Heart right ventricle (tissue), 16 donors: Measurements from ENCODE around the gene EFCAB9. TPM values are rescaled to one million over a fixed set of nuclear protein-coding genes. Genes with fewer than 3 reads are reported as not detected.

Experiments
- ATAC-seq, 8 donors: fragments of 200-7000 bp; cut with Tn5 transposase; one replicate each; pipeline ENCODE4 v1.9.1; 2020; ENCODE audit warnings: mild to moderate bottlenecking in 8 of 8, moderate library complexity in 8 of 8, moderate number of reproducible peaks in 1 of 8
- DNase-seq, 2 donors: peaks; one replicate each; pipeline ENCODE4 v3.0.0-alpha.2; 2020
- H3K27ac ChIP-seq, 10 donors: fragments of 200-600 bp; sonication (generic) in 2 of 10; one replicate each; pipeline versions ENCODE4 v1.5.0 to v1.8.0; 2020 to 2022; ENCODE audit warnings: mild to moderate bottlenecking in 3 of 10
- H3K27me3 ChIP-seq, 7 donors: fragments of 200-600 bp; one replicate each; pipeline ENCODE4 v1.8.0; 2021 to 2022; ENCODE audit warnings: mild to moderate bottlenecking in 2 of 7
- H3K36me3 ChIP-seq, 9 donors: fragments of 200-600 bp; sonication (generic) in 1 of 9; one replicate each; pipeline versions ENCODE4 v1.5.0 to v1.8.0; 2020 to 2022; ENCODE audit warnings: mild to moderate bottlenecking in 2 of 9
- H3K4me1 ChIP-seq, 9 donors: fragments of 200-600 bp; sonication (generic) in 1 of 9; one replicate each; pipeline versions ENCODE4 v1.5.0 to v1.8.0; 2020 to 2022; ENCODE audit warnings: mild to moderate bottlenecking in 4 of 9
- H3K4me3 ChIP-seq, 10 donors: fragments of 200-600 bp; sonication (generic) in 2 of 10; one replicate each; pipeline versions ENCODE4 v1.5.0 to v1.8.0; 2020 to 2022; ENCODE audit warnings: mild to moderate bottlenecking in 7 of 10, moderate library complexity in 2 of 10
- H3K9me3 ChIP-seq, 11 donors: fragments of 200-600 bp in 10 of 11; sonication (generic) in 2 of 11; one replicate each; pipeline versions ENCODE4 v1.5.0 to v1.8.0; 2013 to 2022; ENCODE audit warnings: mild to moderate bottlenecking in 2 of 11, control low read depth in 1 of 11, moderate library complexity in 1 of 11
- WGBS, 2 donors: extraction: QIAGEN DNeasy Blood & Tissue Kit; methylation state at CpG; one replicate each; pipeline ENCODE4 v1.1.7; 2013; ENCODE audit warnings: inconsistent platforms in 1 of 2; 5-methylcytosine and 5-hydroxymethylcytosine counted together
- intact Hi-C, 10 donors: fragments of 100-400 bp; cut with DNase I; formaldehyde crosslinking; loops; one replicate each; pipeline versions ENCODE4 v1.11.1 to v1.14.2; 2022
- polyA plus RNA-seq, 2 donors: library from polyadenylated mRNA; stranded (reverse); fragments of 200-250 nt; gene quantifications; one replicate each; pipeline ENCODE4 v1.2.3, GENCODE V29; 2013
- total RNA-seq, 10 donors: library from RNA; stranded (reverse); fragmentation: NEBNext Ultra II Directional in 3 of 10; extraction: Animal tissue kit (Norgen Biotek cat#: 25700) in 3 of 10; gene quantifications; one replicate each; pipeline versions ENCODE4 v1.2.1 to v1.2.4, GENCODE V29; 2021 to 2023
- TF ChIP-seq, protein P1 (sequence below), 9 donors: fragments of 200-600 bp; sonication (generic) in 2 of 9; IDR thresholded peaks; one replicate each; pipeline versions ENCODE4 v1.5.0 to v1.8.0; 2021 to 2022; ENCODE audit warnings: antibody characterized with exemption in 9 of 9, mild to moderate bottlenecking in 5 of 9, moderate library complexity in 1 of 9
- donor health status: Arrhythmogenic right ventricular cardiomyopathy.
- donor health status: ischemic (EF 13 %, LVEDD 7.1; RV severe dilation, severe dysfunction).
- donor health status: healthy with polysubstance abuse.
- donor health status: DM: no; HTN: yes; CAD: no.
- donor health status: DM: no; HTN: no; CAD: no.
- donor health status: ischemic (EF 25% LVEDD 6.9; RV normal size, moderate dysfunction).
- donor health status: ischemic (EF 25% LVEDD 5.7; RV mildly dilated, moderate dysfunction).
- donor health status: healthy.
- donor health status: DM: yes; HTN: yes; CAD: no.
- donor health status: Ischemic cardiomyopathy.
- donor health status: ischemic (EF 35%, LVEDD 5.7; RV mildly dilated, moderate dysfunction).
- donor health status: nonischemic (EF 11% LVEDD 7.7; RV severe dilation, severe dysfunction).
- donor health status: DM: yes; HTN: yes; CAD: no.
- donor health status: PGD.
- donor health status: ischemic (EF 29% LVEDD 5.4; RV normal size, mild dysfunction).
- donor health status: nonischemic (EF 23%, LVEDD 6.1; RV moderate dilation, normal function).

The EFCAB9 gene
- total and polyA plus RNA-seq, 12 donors: not detected

DNA sequence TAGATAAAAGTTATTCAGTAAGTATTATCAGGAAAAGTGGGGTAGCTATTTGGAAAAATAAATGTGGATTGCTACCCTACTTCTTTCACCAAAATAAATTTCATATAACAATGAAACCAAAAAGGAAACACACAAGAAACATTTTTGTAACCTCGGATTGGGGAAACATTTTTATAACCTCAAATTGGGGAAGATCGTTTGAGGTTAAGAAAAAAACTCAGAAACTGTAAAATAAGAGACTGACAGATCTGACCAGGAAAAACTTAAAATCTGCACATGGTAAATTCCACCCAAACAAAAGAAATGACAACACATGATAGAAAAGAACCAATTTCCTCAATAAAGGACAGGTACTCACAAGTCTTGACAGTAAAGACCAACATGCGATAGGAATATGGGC lies 13.5 kb downstream of the EFCAB9 start:
- H3K4me1 ChIP-seq: no peaks in the 10 kb centered on the region
- ATAC-seq (no peak), DNase-seq (no peak)
- no peaks in the 10 kb centered on the region for H3K9me3 ChIP-seq
- H3K36me3 ChIP-seq: peaks cover 0 to 43% (median 0%) of the 10 kb centered on the region in 9 donors
- no peaks in the 10 kb centered on the region for H3K27me3 ChIP-seq
- H3K4me3 ChIP-seq: no peak overlapping the region
- TF ChIP-seq, protein P1, sequence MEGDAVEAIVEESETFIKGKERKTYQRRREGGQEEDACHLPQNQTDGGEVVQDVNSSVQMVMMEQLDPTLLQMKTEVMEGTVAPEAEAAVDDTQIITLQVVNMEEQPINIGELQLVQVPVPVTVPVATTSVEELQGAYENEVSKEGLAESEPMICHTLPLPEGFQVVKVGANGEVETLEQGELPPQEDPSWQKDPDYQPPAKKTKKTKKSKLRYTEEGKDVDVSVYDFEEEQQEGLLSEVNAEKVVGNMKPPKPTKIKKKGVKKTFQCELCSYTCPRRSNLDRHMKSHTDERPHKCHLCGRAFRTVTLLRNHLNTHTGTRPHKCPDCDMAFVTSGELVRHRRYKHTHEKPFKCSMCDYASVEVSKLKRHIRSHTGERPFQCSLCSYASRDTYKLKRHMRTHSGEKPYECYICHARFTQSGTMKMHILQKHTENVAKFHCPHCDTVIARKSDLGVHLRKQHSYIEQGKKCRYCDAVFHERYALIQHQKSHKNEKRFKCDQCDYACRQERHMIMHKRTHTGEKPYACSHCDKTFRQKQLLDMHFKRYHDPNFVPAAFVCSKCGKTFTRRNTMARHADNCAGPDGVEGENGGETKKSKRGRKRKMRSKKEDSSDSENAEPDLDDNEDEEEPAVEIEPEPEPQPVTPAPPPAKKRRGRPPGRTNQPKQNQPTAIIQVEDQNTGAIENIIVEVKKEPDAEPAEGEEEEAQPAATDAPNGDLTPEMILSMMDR (IDR thresholded peaks at IDR 0.05): no peak
- 73 to 89% methylated on average over 3 of the region's 3 CpGs for WGBS, 2 donors
- H3K27ac ChIP-seq: no peak overlapping the region
- intact Hi-C loops: no loop called here

DNA sequence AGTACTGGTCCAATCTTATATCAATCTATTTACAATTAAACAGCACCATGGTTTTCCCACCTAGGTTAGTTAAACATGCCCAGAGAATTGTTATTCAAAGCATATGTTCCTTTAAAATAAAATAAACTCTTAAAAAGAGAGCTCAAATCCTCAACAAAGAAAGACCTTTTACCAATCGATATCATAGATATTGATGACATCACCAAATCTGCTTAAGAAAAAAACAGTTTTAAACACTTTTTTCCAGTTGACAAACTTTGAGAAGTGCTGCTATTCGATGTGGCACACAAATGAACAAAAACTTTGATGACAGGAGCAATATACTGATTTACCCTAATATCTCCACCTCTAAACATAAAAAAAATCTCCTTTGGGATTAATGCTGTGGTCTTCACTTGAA lies 15.7 kb downstream of the EFCAB9 start:
- TF ChIP-seq, protein P1 (IDR thresholded peaks at IDR 0.05): no peak
- no peak for DNase-seq
- ATAC-seq: no peak
- Histone ChIP-seq H3K4me1 (no peaks in the 10 kb centered on the region), H3K36me3 (peaks cover 0 to 58% (median 0%) of the 10 kb centered on the region in 9 donors), H3K9me3 (no peaks in the 10 kb centered on the region), H3K27ac (no peak overlapping the region), H3K27me3 (no peaks in the 10 kb centered on the region), H3K4me3 (no peak overlapping the region)
- intact Hi-C loops: loop anchor here in 1 of 10 donors (10.0 kb wide), 1 partner anchor 75 kb away; the partner anchor contains the start of gene UBTD2
- 97 to 98% methylated on average over 2 of the region's 2 CpGs for WGBS, 2 donors

DNA sequence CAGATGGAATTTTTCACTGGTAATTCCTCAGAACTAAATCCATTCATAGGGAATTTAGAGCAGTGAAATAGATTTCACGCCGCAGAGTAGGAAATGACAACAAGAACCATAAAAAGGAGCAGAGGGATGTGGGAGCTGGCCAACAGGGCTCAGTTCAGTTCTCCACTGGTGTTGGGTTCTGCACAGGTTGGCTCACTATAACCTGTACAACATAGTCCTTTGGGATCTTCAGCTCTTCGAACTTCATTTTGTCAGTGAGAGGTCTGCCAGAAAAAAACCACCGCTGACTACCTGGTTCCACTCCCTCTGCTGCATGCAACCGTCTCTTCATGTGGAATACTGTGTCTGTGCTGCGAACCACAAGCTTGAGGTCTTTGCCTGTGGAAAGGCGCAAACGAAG lies 17.7 kb downstream of the EFCAB9 start:
- no peaks in the 10 kb centered on the region for H3K9me3 ChIP-seq
- DNase-seq (no peak), ATAC-seq (no peak)
- TF ChIP-seq, protein P1 (IDR thresholded peaks at IDR 0.05): no peak
- H3K27me3 ChIP-seq: no peaks in the 10 kb centered on the region
- peaks cover 0 to 58% (median 0%) of the 10 kb centered on the region in 9 donors for H3K36me3 ChIP-seq
- 91 to 92% methylated on average over 8 of the region's 8 CpGs for WGBS, 2 donors
- H3K4me1 ChIP-seq: no peaks in the 10 kb centered on the region
- no peak overlapping the region for H3K27ac ChIP-seq
- H3K4me3 ChIP-seq: no peak overlapping the region
- intact Hi-C loops: loop anchor here in 1 of 10 donors (10.0 kb wide), 1 partner anchor 73 kb away; the partner anchor contains the start of gene UBTD2

DNA sequence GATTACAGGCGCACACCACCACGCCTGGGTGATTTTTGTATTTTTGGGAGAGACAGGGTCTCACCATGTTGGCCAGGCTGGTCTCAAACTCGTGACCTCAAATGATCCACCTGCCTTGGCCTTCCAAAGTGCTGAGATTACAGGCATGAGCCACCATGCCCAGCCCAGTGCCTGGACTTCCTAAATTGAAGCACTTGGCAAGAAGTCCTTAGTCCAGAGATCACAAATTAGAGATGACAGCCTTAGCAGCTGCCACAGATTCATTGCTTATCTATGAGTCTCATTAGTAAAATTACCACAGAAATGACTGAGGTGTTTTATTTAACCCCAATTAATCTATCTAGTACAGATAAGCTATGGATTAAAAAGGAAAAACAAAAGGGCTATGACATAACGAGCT lies 19.2 kb downstream of the EFCAB9 start:
- H3K27me3 ChIP-seq: no peaks in the 10 kb centered on the region
- H3K27ac ChIP-seq: no peak overlapping the region
- WGBS, 2 donors: 83 to 96% methylated on average over 4 of the region's 4 CpGs
- peaks cover 0 to 1% (median 0%) of the 10 kb centered on the region in 11 donors for H3K9me3 ChIP-seq
- peaks cover 0 to 65% (median 0%) of the 10 kb centered on the region in 9 donors for H3K36me3 ChIP-seq
- no peak for DNase-seq
- no peak for ATAC-seq
- TF ChIP-seq, protein P1 (IDR thresholded peaks at IDR 0.05): no peak
- intact Hi-C loops: loop anchor here in 1 of 10 donors (10.0 kb wide), 1 partner anchor 72 kb away; the partner anchor contains the start of gene UBTD2
- H3K4me1 ChIP-seq: no peaks in the 10 kb centered on the region
- no peak overlapping the region for H3K4me3 ChIP-seq
